ENCODE data around the gene MGARP. TPM values are rescaled to one million over a fixed set of nuclear protein-coding genes. Genes with fewer than 3 reads are reported as not detected.
"Not testable (repeated sequence)": the region's sequence is repeated elsewhere in the genome, so short reads cannot be mapped to it uniquely, and the experiment has no call there.

The MGARP gene
- total RNA-seq, 1 donor from 2014 or later = 2.5 TPM

DNA sequence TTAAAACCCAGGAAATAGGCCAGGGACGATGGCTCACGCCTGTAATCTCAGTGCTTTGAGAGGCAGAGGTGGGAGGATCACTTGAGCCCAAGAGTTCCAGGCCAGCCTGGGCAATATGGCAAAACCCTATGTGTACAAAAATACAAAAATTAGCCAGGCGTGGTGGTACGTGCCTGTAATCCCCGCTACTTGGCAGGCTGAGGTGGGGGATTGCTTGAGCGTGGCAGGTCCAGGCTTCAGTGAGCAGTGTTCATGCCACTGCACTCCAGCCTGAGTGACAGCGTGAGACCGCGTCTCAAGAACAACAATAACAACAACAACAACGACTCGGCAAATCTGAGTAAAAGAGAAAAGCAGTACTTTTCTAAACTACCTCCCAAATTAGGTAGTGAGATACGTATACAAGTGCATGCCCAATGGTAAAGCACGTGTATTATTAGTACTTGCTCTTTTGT, 35.2 kb upstream of the MGARP start:
- no peak for TF ChIP-seq EZH2 (IDR thresholded peaks at IDR 0.05)
- TF ChIP-seq EZH2phosphoT487 (IDR thresholded peaks at IDR 0.05) = no peak
- TF ChIP-seq CTCF (IDR thresholded peaks at IDR 0.05) = no peak
- H3F3A ChIP-seq (ENCODE audit: low read depth) = peaks cover 21% of the 10 kb centered on the region
- H3K79me2 ChIP-seq (ENCODE audit: low read depth) = peaks cover 100% of the 10 kb centered on the region
- H2AFZ ChIP-seq (replicated peaks) = no peak overlapping the region
- no peak overlapping the region for H3K9ac ChIP-seq
- Mint-ChIP-seq H3K4me3 (no peak overlapping the region), H3K9me3 (peaks cover 45% of the 10 kb centered on the region), H3K36me3 (peaks cover 57% of the 10 kb centered on the region), H3K27me3 (ENCODE audit: insufficient read depth, low read depth) (no peaks in the 10 kb centered on the region), H3K27ac (no peak overlapping the region), H3K4me1 (no peaks in the 10 kb centered on the region)
- peak; percentile 23 for DNase-seq (ENCODE audit: low spot score)
- H3K36me3 ChIP-seq = no peaks in the 10 kb centered on the region
- H3K4me1 ChIP-seq = peaks cover 17% of the 10 kb centered on the region
- no peaks in the 10 kb centered on the region for H3K9me3 ChIP-seq (ENCODE audit: low read depth)
- no peaks in the 10 kb centered on the region for H3K27me3 ChIP-seq
- H4K20me1 ChIP-seq (ENCODE audit: low read depth) = peaks cover 41% of the 10 kb centered on the region
- no peak overlapping the region for H3K27ac ChIP-seq
- H3K4me2 ChIP-seq = peak overlapping the region; percentile 32
- H3K4me3 ChIP-seq = no peak overlapping the region

- Histone ChIP-seq H4K20me1 (ENCODE audit: low read depth) (peaks cover 41% of the 10 kb centered on the region), H3K79me2 (ENCODE audit: low read depth) (peaks cover 99% of the 10 kb centered on the region), H3F3A (ENCODE audit: low read depth) (peaks cover 21% of the 10 kb centered on the region), H3K36me3 (no peaks in the 10 kb centered on the region), H3K4me2 (peak overlapping the region; percentile 32), H3K4me3 (no peak overlapping the region), H3K27ac (peak overlapping the region; percentile 68), H3K9ac (no peak overlapping the region), H3K27me3 (no peaks in the 10 kb centered on the region), H3K4me1 (peaks cover 17% of the 10 kb centered on the region), H3K9me3 (ENCODE audit: low read depth) (no peaks in the 10 kb centered on the region), H2AFZ (replicated peaks) (no peak overlapping the region)
- TF ChIP-seq EZH2 (IDR thresholded peaks at IDR 0.05) (no peak), EZH2phosphoT487 (IDR thresholded peaks at IDR 0.05) (no peak), CTCF (IDR thresholded peaks at IDR 0.05) (no peak)
- DNase-seq (ENCODE audit: low spot score) = peak; percentile 40
- Mint-ChIP-seq H3K27me3 (ENCODE audit: insufficient read depth, low read depth) (no peaks in the 10 kb centered on the region), H3K4me1 (no peaks in the 10 kb centered on the region), H3K27ac (no peak overlapping the region), H3K9me3 (peaks cover 42% of the 10 kb centered on the region), H3K36me3 (peaks cover 52% of the 10 kb centered on the region), H3K4me3 (no peak overlapping the region)
These were observed 34.2 kb upstream of the MGARP start for GRCh38 chr4:139314047-139314800.

- H3K27ac Mint-ChIP-seq; DNase-seq (ENCODE audit: low spot score); H3K4me3 ChIP-seq; H2AFZ ChIP-seq (replicated peaks); H3K4me3 Mint-ChIP-seq; H3K27me3 ChIP-seq; H3K9ac ChIP-seq; H3K27ac ChIP-seq; H3K27me3 Mint-ChIP-seq (ENCODE audit: insufficient read depth, low read depth); H3K4me1 Mint-ChIP-seq; H3K4me2 ChIP-seq; H3K9me3 ChIP-seq (ENCODE audit: low read depth); H3K36me3 ChIP-seq: not testable (repeated sequence)
- H3K4me1 ChIP-seq = peaks cover 17% of the 10 kb centered on the region
- Mint-ChIP-seq H3K9me3 (peaks cover 42% of the 10 kb centered on the region), H3K36me3 (peaks cover 53% of the 10 kb centered on the region)
- H3F3A ChIP-seq (ENCODE audit: low read depth) = peaks cover 21% of the 10 kb centered on the region
- H4K20me1 ChIP-seq (ENCODE audit: low read depth) = peaks cover 41% of the 10 kb centered on the region
- peaks cover 99% of the 10 kb centered on the region for H3K79me2 ChIP-seq (ENCODE audit: low read depth)
These were observed 33.4 kb upstream of the MGARP start for GRCh38 chr4:139313414-139313813.

Data from neural progenitor cell (in vitro differentiated cells).